RWPE2 (cell line): ENCODE measurements around the gene EGR4.
"Not testable (repeated sequence)": the region's sequence is repeated elsewhere in the genome, so short reads cannot be mapped to it uniquely, and the experiment has no call there.

Experiments used
- ATAC-seq: fragments of 200-7000 bp; cut with Tn5 transposase; 3 replicates; pipeline ENCODE4 v1.9.1; 2021; ENCODE audit warnings: low read depth
- DNase-seq: peaks from one replicate; pipeline ENCODE4 v3.0.0-alpha.2; 2020; ENCODE audit warnings: low spot score
- H3K27ac ChIP-seq: fragments of 450-650 bp; 2 replicates; pipeline ENCODE4 v1.5.1; 2017; ENCODE audit warnings: mild to moderate bottlenecking; ENCODE audit not compliant: poor library complexity, severe bottlenecking
- H3K27me3 ChIP-seq: fragments of 250-450 bp; sonication (Bioruptor Pico); 2 replicates; pipeline ENCODE4 v1.5.1; 2021; ENCODE audit warnings: mild to moderate bottlenecking, moderate library complexity; ENCODE audit not compliant: insufficient read depth, poor library complexity, severe bottlenecking
- H3K36me3 ChIP-seq: fragments of 250-450 bp; sonication (Bioruptor Pico); 2 replicates; pipeline ENCODE4 v1.5.1; 2020; ENCODE audit warnings: low read depth, mild to moderate bottlenecking, moderate library complexity
- H3K4me1 ChIP-seq: fragments of 250-450 bp; sonication (Bioruptor Pico); 2 replicates; pipeline ENCODE4 v1.5.1; 2021; ENCODE audit warnings: mild to moderate bottlenecking, moderate library complexity; ENCODE audit not compliant: insufficient read depth, poor library complexity, severe bottlenecking
- H3K4me3 ChIP-seq: fragments of 250-450 bp; sonication (Bioruptor Pico); 2 replicates; pipeline ENCODE4 v1.5.1; 2021; ENCODE audit warnings: mild to moderate bottlenecking, moderate library complexity; ENCODE audit not compliant: severe bottlenecking
- H3K9me3 ChIP-seq: fragments of 250-450 bp; sonication (Bioruptor Pico); 2 replicates; pipeline ENCODE4 v1.5.1; 2021; ENCODE audit warnings: mild to moderate bottlenecking, moderate library complexity; ENCODE audit not compliant: severe bottlenecking
- CTCF ChIP-seq: fragments of 450-650 bp; IDR thresholded peaks from one replicate; pipeline ENCODE4 v1.5.1; 2017; ENCODE audit warnings: mild to moderate bottlenecking, moderate library complexity; ENCODE audit not compliant: poor library complexity, severe bottlenecking

Gene EGR4

DNA sequence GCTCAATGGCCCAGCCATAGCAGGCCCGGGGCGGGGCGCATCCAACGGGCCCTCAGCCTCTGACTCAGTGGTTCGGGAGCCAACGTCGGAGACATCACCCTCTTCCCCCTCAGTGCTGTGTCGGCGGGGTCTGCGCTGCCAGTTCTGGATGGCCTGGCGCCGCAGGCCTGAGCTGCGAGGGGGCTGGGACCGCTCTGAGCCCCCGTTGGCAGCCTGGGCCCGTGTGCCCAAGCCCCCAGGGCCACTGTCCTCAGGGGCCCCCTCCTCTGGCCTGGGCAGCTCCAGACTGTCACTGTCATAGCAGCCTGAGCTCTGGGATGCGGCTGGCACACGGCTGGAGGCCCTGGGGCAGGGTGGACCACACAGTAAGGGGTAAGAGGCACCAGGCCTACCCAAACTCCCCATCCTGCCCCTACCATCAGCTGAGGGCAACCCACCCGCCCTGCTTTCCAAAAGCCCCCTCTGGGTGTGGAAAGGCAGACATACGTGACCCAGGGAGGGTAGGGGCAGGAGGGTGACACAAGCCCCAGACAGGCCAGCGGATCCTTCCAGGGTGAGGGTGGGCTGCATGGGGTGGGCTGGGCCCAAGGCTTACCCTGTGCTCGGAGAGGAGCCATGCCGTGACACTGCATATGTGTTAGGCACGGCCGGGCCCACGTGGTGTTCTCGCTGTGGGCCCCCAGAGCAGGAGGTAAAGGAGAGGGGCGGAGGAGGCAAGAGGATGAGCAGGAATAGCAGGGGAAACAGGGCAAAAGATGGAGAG is 27.9 kb downstream of the EGR4 start:
- H3K4me1 ChIP-seq = peaks cover 5% of the 10 kb centered on the region
- H3K9me3 ChIP-seq = no peaks in the 10 kb centered on the region
- H3K27ac ChIP-seq = no peak overlapping the region
- H3K4me3 ChIP-seq = no peak overlapping the region
- no peaks in the 10 kb centered on the region for H3K36me3 ChIP-seq
- H3K27me3 ChIP-seq = no peaks in the 10 kb centered on the region
- DNase-seq (no peak), ATAC-seq (no peak)
- TF ChIP-seq CTCF = no peak

DNA sequence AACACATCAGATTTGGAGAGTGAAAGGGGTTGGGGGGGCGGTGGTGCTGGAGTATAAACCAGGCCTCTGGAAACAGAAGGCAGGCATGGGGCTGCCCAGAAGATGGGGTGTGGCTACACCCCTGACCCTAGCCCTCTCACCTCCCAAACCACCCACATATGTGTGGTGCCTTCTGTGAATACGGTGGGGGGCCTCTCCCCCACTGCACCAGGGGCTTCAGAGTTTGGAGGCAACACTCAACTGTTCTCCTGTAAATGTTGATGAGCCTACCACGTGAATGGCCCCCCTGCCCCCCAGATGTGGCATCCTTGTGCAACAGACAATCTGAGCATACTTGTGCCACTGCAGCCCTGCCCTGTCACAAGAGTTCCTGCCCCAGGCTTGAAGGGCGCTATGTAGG is 28.6 kb downstream of the EGR4 start:
- H3K27ac ChIP-seq = no peak overlapping the region
- H3K36me3 ChIP-seq = no peaks in the 10 kb centered on the region
- ATAC-seq (no peak), DNase-seq (no peak)
- TF ChIP-seq CTCF = no peak
- no peaks in the 10 kb centered on the region for H3K9me3 ChIP-seq
- no peak overlapping the region for H3K4me3 ChIP-seq
- peaks cover 5% of the 10 kb centered on the region for H3K4me1 ChIP-seq
- H3K27me3 ChIP-seq = no peaks in the 10 kb centered on the region

DNA sequence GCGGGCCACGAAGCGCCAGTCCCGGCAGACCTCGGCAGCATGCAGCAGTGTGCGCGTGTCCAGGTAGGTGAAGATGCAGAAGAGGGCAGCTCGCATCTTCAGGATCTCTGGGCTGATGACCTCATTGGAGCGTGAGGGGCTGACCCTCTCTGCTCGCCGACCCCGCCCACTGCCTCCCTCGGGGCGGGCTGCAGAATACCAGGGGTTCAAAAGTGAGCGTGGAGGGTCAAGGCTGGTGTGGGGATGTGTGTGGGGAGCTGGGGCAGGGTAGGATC is 29.1 kb downstream of the EGR4 start:
- no peak for ATAC-seq
- peaks cover 5% of the 10 kb centered on the region for H3K4me1 ChIP-seq

DNA sequence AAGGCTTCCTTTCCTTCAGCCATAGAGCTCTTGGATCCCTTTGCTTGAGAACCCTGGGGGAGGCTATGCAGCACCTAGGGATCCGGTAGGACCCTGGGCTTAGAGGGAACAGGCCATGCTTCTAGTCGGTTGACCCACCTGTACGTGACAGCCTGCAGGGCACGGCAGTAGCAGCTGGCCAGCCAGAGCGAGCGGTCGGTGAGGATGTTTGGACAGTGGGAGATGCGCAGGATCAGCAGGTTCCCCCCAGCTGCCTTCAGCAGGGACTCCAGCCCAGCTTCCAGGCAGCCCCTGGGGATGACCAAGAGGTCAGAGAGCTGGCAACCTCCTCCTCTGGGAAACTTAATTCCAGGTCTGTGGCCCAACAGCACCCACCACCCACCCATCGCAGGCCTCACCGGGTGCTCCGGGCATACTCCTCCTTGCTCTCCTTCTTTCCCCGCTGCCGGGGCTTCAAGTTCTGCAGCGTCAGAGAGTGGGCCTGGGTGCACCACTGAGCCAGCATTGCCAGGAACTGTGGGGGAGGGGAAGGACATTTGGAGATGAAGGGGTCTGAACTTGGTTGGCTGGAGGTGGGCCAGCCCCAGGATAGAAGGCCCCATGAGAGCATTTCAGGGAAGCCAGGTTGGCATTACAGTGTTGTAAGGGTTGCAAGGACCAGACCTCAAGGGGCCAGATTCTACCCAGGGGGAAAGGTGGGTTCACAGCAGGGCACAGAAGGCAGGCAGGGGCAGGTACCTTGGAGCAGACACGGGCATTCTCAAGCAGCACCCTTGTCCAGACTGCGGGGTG is 29.6 kb downstream of the EGR4 start:
- Histone ChIP-seq H3K9me3 (no peaks in the 10 kb centered on the region), H3K4me3 (no peak overlapping the region), H3K36me3 (no peaks in the 10 kb centered on the region), H3K4me1 (peaks cover 5% of the 10 kb centered on the region), H3K27ac (no peak overlapping the region), H3K27me3 (no peaks in the 10 kb centered on the region)
- ATAC-seq = no peak
- DNase-seq = no peak
- no peak for TF ChIP-seq CTCF

More for the DNA sequence above, 29.1 kb downstream of the EGR4 start:
- no peak for TF ChIP-seq CTCF
- Histone ChIP-seq H3K27ac (no peak overlapping the region), H3K27me3 (no peaks in the 10 kb centered on the region), H3K9me3 (no peaks in the 10 kb centered on the region), H3K36me3 (no peaks in the 10 kb centered on the region), H3K4me3 (no peak overlapping the region)
- no peak for DNase-seq

GRCh38 chr2:73262691-73263429 is 30.5 kb downstream of the EGR4 start:
- H3K27ac ChIP-seq, ATAC-seq, DNase-seq, H3K36me3 ChIP-seq, H3K9me3 ChIP-seq, H3K4me1 ChIP-seq, H3K4me3 ChIP-seq, H3K27me3 ChIP-seq: not testable (repeated sequence)
